Stimulated activated CD4-positive, alpha-beta T cell treated with anti-CD3 and anti-CD28 coated beads, Interleukin-1b, Interleukin-23, amount 100 ng/mL, for 48 hours (primary cell): ENCODE results near the gene USHBP1.
"Not testable (repeated sequence)": the region's sequence is repeated elsewhere in the genome, so short reads cannot be mapped to it uniquely, and the experiment has no call there.

Source experiments
- DNase-seq: peaks from one replicate; pipeline ENCODE4 v3.0.0-alpha.2; 2020

The USHBP1 gene

GRCh38 chr19:17295551-17295950, 31.0 kb upstream of the USHBP1 start:
- DNase-seq: not testable (repeated sequence)

- DNase-seq: peak; percentile 69
Observed at GRCh38 chr19:17294051-17294891, 29.7 kb upstream of the USHBP1 start.

GRCh38 chr19:17293605-17294004, 29.1 kb upstream of the USHBP1 start:
- no peak for DNase-seq

GRCh38 chr19:17292301-17293074, 27.9 kb upstream of the USHBP1 start:
- peak; percentile 79 for DNase-seq

GRCh38 chr19:17289489-17289888, 24.9 kb upstream of the USHBP1 start:
- peak; percentile 73 for DNase-seq

GRCh38 chr19:17286752-17287151, 22.2 kb upstream of the USHBP1 start:
- DNase-seq: no peak

GRCh38 chr19:17286263-17286662, 21.7 kb upstream of the USHBP1 start:
- no peak for DNase-seq

- no peak for DNase-seq
Observed at GRCh38 chr19:17285415-17286135, 21.0 kb upstream of the USHBP1 start.

GRCh38 chr19:17283504-17283996, 19.0 kb upstream of the USHBP1 start:
- DNase-seq: no peak

GRCh38 chr19:17282488-17283125, 18.1 kb upstream of the USHBP1 start:
- DNase-seq: peak; percentile 84

GRCh38 chr19:17281391-17282304, 17.1 kb upstream of the USHBP1 start, which contains the start of gene ANKLE1:
TSS of gene ANKLE1 (plus strand) at chr19:17281901. CDS start at chr19:17281921, 20 bp downstream.
- peak; percentile 39 for DNase-seq

GRCh38 chr19:17279436-17279835, 14.9 kb upstream of the USHBP1 start:
- DNase-seq: no peak

GRCh38 chr19:17275441-17276175, 11.1 kb upstream of the USHBP1 start:
- DNase-seq: no peak

- DNase-seq: not testable (repeated sequence)
Observed at GRCh38 chr19:17274892-17275291, 10.3 kb upstream of the USHBP1 start.

- DNase-seq: no peak
Observed at GRCh38 chr19:17268754-17269153, 4.2 kb upstream of the USHBP1 start.

- DNase-seq: peak; percentile 97
Observed at GRCh38 chr19:17266975-17267788, 2.6 kb upstream of the USHBP1 start, which contains the start of gene BABAM1. TSS of gene BABAM1 (plus strand) at chr19:17267443. CDS start at chr19:17268807, 1,364 bp downstream.

GRCh38 chr19:17266589-17266974, 2.0 kb upstream of the USHBP1 start:
- DNase-seq: no peak

- DNase-seq: no peak
Observed at GRCh38 chr19:17266026-17266425, 1.5 kb upstream of the USHBP1 start.
